Liver (tissue), 9 donors: Measurements from ENCODE around the gene LSAMP. TPM values are rescaled to one million over a fixed set of nuclear protein-coding genes. Genes with fewer than 3 reads are reported as not detected.

Source experiments
- DNase-seq: peaks from one replicate; pipeline ENCODE4 v3.0.0-alpha.2; 2017; ENCODE audit warnings: low spot score
- H3K27ac ChIP-seq, 2 donors: one replicate each; pipeline ENCODE4 v1.7.0; 2013; ENCODE audit warnings: inconsistent platforms in 2 of 2, low read length in 2 of 2, control low read depth in 1 of 2, low read depth in 1 of 2, mild to moderate bottlenecking in 1 of 2
- H3K27me3 ChIP-seq, 4 donors: one replicate each; pipeline versions ENCODE4 v1.6.1 to v1.7.0; 2013; ENCODE audit warnings: low read length in 3 of 4, inconsistent platforms in 1 of 4, mild to moderate bottlenecking in 1 of 4, moderate library complexity in 1 of 4; ENCODE audit not compliant: control insufficient read depth in 4 of 4, insufficient read depth in 4 of 4
- H3K36me3 ChIP-seq, 4 donors: one replicate each; pipeline versions ENCODE4 v1.6.1 to v1.7.0; 2013; ENCODE audit warnings: low read length in 3 of 4, mild to moderate bottlenecking in 3 of 4, low read depth in 1 of 4, moderate library complexity in 1 of 4; ENCODE audit not compliant: control insufficient read depth in 4 of 4, insufficient read depth in 3 of 4
- H3K4me1 ChIP-seq, 4 donors: one replicate each; pipeline versions ENCODE4 v1.6.1 to v1.7.0; 2013; ENCODE audit warnings: low read length in 3 of 4, mild to moderate bottlenecking in 3 of 4, moderate library complexity in 1 of 4; ENCODE audit not compliant: control insufficient read depth in 4 of 4, insufficient read depth in 4 of 4
- H3K4me3 ChIP-seq, 3 donors: one replicate each; pipeline versions ENCODE4 v1.6.1 to v1.7.0; 2013; ENCODE audit warnings: low read length in 3 of 3, control low read depth in 1 of 3, low read depth in 1 of 3, mild to moderate bottlenecking in 1 of 3
- H3K9ac ChIP-seq, 2 donors: one replicate each; pipeline ENCODE4 v1.7.0; 2013; ENCODE audit warnings: low read length in 2 of 2, mild to moderate bottlenecking in 2 of 2, moderate library complexity in 2 of 2, control low read depth in 1 of 2, low read depth in 1 of 2
- H3K9me3 ChIP-seq, 4 donors: one replicate each; pipeline versions ENCODE4 v1.6.1 to v1.7.0; 2013; ENCODE audit warnings: low read length in 3 of 4; ENCODE audit not compliant: control insufficient read depth in 4 of 4
- EGR1 ChIP-seq, 2 donors: IDR thresholded peaks; 2 replicates each; pipeline ENCODE4 v1.6.1; 2016 to 2018; ENCODE audit warnings: antibody characterized with exemption in 2 of 2, low read depth in 2 of 2
- FOXA1 ChIP-seq: IDR thresholded peaks from 2 replicates; pipeline ENCODE4 v1.6.1; 2016; ENCODE audit warnings: antibody characterized with exemption
- FOXA2 ChIP-seq: IDR thresholded peaks from 2 replicates; pipeline ENCODE4 v1.6.1; 2016; ENCODE audit warnings: antibody characterized with exemption
- GABPA ChIP-seq, 2 donors: IDR thresholded peaks in 1 of 2; conservative IDR thresholded peaks in 1 of 2; 2 replicates each; pipeline ENCODE4 v1.6.1; 2016; ENCODE audit warnings: antibody characterized with exemption in 2 of 2, mild to moderate bottlenecking in 1 of 2, moderate library complexity in 1 of 2
- HNF4A ChIP-seq, 2 donors: conservative IDR thresholded peaks; 2 replicates each; pipeline ENCODE4 v1.6.1; 2016; ENCODE audit warnings: antibody characterized with exemption in 2 of 2, mild to moderate bottlenecking in 2 of 2
- HNF4G ChIP-seq: IDR thresholded peaks from 2 replicates; pipeline ENCODE4 v1.6.1; 2016; ENCODE audit warnings: antibody characterized with exemption
- JUND ChIP-seq, 2 donors: IDR thresholded peaks; 2 replicates each; pipeline ENCODE4 v1.6.1; 2016; ENCODE audit warnings: antibody characterized with exemption in 2 of 2
- NR2F2 ChIP-seq: IDR thresholded peaks from 2 replicates; pipeline ENCODE4 v1.6.1; 2016; ENCODE audit warnings: antibody characterized with exemption
- TAF1 ChIP-seq: conservative IDR thresholded peaks from 2 replicates; pipeline ENCODE4 v1.6.1; 2016; ENCODE audit warnings: antibody characterized with exemption, mild to moderate bottlenecking
- YY1 ChIP-seq: IDR thresholded peaks from 2 replicates; pipeline ENCODE4 v1.6.1; 2016; ENCODE audit warnings: antibody characterized with exemption, mild to moderate bottlenecking
- WGBS: extraction: QIAGEN DNeasy Blood & Tissue Kit; methylation state at CpG from one replicate; pipeline ENCODE4 v1.1.7; 2013; 5-methylcytosine and 5-hydroxymethylcytosine counted together
- polyA plus RNA-seq, 2 donors: library from polyadenylated mRNA; stranded (reverse) in 1 of 2; unstranded in 1 of 2; fragments of 200-250 nt in 1 of 2; fragments of >200 nt in 1 of 2; fragmentation: Nextera tagmentation in 1 of 2; extraction: Ambion mirVana in 1 of 2; gene quantifications; one replicate each; pipeline versions ENCODE4 v1.2.1 to v1.2.3, GENCODE V29; 2013 to 2015
- total RNA-seq, 2 donors: library from RNA; depleted of rRNA; stranded (reverse); fragments of >200 nt; gene quantifications; one replicate each; pipeline ENCODE4 v1.2.3, GENCODE V29; 2014
- TF ChIP-seq, protein P1 (sequence below): IDR thresholded peaks from 2 replicates; pipeline ENCODE4 v1.6.1; 2016; ENCODE audit warnings: antibody characterized with exemption
- TF ChIP-seq, protein P2 (sequence below): IDR thresholded peaks from 2 replicates; pipeline ENCODE4 v1.6.1; 2016; ENCODE audit warnings: antibody characterized with exemption, mild to moderate bottlenecking
- TF ChIP-seq, protein P3 (sequence below): IDR thresholded peaks from 2 replicates; pipeline ENCODE4 v1.6.1; 2016; ENCODE audit warnings: antibody characterized with exemption
- TF ChIP-seq, protein P4 (sequence below): IDR thresholded peaks from 2 replicates; pipeline ENCODE4 v1.6.1; 2016; ENCODE audit warnings: antibody characterized with exemption
- TF ChIP-seq, protein P5 (sequence below): fragments of 150-350 bp; IDR thresholded peaks from 2 replicates; pipeline ENCODE4 v1.5.1; 2017; ENCODE audit warnings: improper control_type of control experiment, low read depth, low read length; ENCODE audit not compliant: missing input control
- donor health status: healthy.
- donor health status: healthy.
- donor health status: healthy.
- donor health status: healthy.
- donor health status: healthy.

Gene LSAMP
- total and polyA plus RNA-seq, 4 donors = 0.01 to 0.17 (median 0.06) TPM

DNA sequence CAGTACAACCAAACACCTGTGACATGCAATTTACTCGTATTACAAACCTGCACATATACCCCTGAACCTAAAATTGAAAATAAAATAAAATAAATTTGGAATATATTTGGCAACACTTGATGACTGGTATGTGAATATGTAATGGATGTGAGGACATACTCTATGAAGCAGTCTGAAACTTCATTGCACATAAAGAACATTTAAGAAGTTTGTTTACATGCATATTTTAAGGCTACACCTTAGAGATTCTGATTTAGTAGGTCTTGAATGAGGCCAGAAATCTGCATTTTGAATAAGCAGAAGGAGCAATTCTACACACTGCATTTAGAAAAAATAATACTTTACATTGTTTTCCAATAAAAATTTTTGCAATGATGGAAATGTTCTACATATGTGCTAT, 284.7 kb downstream of the LSAMP start:
- Histone ChIP-seq H3K9ac (no peak overlapping the region), H3K9me3 (no peaks in the 10 kb centered on the region), H3K27ac (no peak overlapping the region), H3K4me3 (no peak overlapping the region), H3K36me3 (no peaks in the 10 kb centered on the region), H3K27me3 (no peaks in the 10 kb centered on the region), H3K4me1 (no peaks in the 10 kb centered on the region)
- 81% methylated on average over 1 of the region's 1 CpG for WGBS
- TF ChIP-seq JUND (IDR thresholded peaks at IDR 0.05) (no peak), HNF4G (no peak), EGR1 (IDR thresholded peaks at IDR 0.05; ENCODE audit: low read depth in 2 of 2) (no peak)
- DNase-seq = no peak

DNA sequence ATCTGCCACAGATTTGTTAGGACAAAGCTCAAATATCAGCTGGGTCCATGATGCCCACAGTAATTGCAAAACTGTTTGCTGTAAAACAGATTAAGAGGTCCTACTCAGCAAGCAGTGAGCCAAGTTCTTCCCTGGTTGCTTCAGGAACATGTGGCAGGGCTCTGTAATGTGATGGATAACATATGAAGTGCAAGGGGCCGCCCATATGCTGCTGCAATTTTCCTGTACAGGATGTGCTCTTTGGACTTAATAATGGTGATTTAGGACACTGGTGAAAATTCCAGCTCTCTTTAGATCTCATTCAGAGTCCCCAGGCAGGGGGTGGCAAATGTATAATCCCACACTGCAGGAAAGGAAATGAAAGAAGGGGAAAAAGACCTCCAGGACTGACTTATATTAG, 289.4 kb downstream of the LSAMP start:
- Histone ChIP-seq H3K27ac (no peak overlapping the region), H3K9me3 (no peaks in the 10 kb centered on the region), H3K36me3 (no peaks in the 10 kb centered on the region), H3K4me3 (no peak overlapping the region), H3K27me3 (no peaks in the 10 kb centered on the region), H3K9ac (no peak overlapping the region), H3K4me1 (no peaks in the 10 kb centered on the region)
- TF ChIP-seq JUND (IDR thresholded peaks at IDR 0.05) (no peak), FOXA2 (no peak), FOXA1 (no peak), HNF4A (conservative IDR thresholded peaks at IDR 0.05) (no peak), EGR1 (IDR thresholded peaks at IDR 0.05; ENCODE audit: low read depth in 2 of 2) (no peak), NR2F2 (no peak), YY1 (no peak), GABPA (IDR thresholded peaks at IDR 0.05 in 1 of 2, conservative IDR thresholded peaks at IDR 0.05 in 1 of 2) (no peak), TAF1 (no peak)
- TF ChIP-seq, protein P1, sequence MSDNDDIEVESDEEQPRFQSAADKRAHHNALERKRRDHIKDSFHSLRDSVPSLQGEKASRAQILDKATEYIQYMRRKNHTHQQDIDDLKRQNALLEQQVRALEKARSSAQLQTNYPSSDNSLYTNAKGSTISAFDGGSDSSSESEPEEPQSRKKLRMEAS = no peak
- TF ChIP-seq, protein P2, sequence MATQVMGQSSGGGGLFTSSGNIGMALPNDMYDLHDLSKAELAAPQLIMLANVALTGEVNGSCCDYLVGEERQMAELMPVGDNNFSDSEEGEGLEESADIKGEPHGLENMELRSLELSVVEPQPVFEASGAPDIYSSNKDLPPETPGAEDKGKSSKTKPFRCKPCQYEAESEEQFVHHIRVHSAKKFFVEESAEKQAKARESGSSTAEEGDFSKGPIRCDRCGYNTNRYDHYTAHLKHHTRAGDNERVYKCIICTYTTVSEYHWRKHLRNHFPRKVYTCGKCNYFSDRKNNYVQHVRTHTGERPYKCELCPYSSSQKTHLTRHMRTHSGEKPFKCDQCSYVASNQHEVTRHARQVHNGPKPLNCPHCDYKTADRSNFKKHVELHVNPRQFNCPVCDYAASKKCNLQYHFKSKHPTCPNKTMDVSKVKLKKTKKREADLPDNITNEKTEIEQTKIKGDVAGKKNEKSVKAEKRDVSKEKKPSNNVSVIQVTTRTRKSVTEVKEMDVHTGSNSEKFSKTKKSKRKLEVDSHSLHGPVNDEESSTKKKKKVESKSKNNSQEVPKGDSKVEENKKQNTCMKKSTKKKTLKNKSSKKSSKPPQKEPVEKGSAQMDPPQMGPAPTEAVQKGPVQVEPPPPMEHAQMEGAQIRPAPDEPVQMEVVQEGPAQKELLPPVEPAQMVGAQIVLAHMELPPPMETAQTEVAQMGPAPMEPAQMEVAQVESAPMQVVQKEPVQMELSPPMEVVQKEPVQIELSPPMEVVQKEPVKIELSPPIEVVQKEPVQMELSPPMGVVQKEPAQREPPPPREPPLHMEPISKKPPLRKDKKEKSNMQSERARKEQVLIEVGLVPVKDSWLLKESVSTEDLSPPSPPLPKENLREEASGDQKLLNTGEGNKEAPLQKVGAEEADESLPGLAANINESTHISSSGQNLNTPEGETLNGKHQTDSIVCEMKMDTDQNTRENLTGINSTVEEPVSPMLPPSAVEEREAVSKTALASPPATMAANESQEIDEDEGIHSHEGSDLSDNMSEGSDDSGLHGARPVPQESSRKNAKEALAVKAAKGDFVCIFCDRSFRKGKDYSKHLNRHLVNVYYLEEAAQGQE = no peak
- TF ChIP-seq, protein P3, sequence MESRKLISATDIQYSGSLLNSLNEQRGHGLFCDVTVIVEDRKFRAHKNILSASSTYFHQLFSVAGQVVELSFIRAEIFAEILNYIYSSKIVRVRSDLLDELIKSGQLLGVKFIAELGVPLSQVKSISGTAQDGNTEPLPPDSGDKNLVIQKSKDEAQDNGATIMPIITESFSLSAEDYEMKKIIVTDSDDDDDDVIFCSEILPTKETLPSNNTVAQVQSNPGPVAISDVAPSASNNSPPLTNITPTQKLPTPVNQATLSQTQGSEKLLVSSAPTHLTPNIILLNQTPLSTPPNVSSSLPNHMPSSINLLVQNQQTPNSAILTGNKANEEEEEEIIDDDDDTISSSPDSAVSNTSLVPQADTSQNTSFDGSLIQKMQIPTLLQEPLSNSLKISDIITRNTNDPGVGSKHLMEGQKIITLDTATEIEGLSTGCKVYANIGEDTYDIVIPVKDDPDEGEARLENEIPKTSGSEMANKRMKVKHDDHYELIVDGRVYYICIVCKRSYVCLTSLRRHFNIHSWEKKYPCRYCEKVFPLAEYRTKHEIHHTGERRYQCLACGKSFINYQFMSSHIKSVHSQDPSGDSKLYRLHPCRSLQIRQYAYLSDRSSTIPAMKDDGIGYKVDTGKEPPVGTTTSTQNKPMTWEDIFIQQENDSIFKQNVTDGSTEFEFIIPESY = no peak
- TF ChIP-seq, protein P4, sequence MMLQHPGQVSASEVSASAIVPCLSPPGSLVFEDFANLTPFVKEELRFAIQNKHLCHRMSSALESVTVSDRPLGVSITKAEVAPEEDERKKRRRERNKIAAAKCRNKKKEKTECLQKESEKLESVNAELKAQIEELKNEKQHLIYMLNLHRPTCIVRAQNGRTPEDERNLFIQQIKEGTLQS = no peak
- WGBS = 64% methylated on average over 1 of the region's 1 CpG
- no peak for DNase-seq

DNA sequence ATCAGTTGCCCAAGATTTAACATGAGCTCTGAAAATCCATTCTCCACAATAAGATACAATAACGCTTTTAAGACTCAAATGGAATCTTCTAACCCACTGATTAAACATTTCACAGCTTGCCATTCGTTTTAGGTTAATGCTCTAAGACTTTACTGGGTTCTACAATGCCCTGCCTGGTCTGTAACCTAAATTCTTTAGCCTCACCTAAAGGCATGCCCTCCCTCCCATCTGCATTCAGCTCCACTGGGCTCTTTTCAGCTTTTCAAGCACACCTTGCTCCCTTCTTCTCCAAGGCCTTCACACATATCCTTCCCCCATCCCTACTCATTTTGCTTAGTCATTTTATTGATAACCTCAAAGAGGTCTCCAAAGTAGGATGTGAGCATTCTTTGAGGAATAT, 290.9 kb downstream of the LSAMP start:
- H3K4me3 ChIP-seq = no peak overlapping the region
- no peaks in the 10 kb centered on the region for H3K36me3 ChIP-seq
- no peaks in the 10 kb centered on the region for H3K27me3 ChIP-seq
- WGBS = 46% methylated on average over 2 of the region's 2 CpGs
- no peak for DNase-seq
- TF ChIP-seq, protein P4 = no peak
- TF ChIP-seq GABPA (IDR thresholded peaks at IDR 0.05 in 1 of 2, conservative IDR thresholded peaks at IDR 0.05 in 1 of 2) (no peak), HNF4A (conservative IDR thresholded peaks at IDR 0.05) (no peak), TAF1 (no peak), YY1 (no peak), HNF4G (no peak)
- TF ChIP-seq, protein P5, sequence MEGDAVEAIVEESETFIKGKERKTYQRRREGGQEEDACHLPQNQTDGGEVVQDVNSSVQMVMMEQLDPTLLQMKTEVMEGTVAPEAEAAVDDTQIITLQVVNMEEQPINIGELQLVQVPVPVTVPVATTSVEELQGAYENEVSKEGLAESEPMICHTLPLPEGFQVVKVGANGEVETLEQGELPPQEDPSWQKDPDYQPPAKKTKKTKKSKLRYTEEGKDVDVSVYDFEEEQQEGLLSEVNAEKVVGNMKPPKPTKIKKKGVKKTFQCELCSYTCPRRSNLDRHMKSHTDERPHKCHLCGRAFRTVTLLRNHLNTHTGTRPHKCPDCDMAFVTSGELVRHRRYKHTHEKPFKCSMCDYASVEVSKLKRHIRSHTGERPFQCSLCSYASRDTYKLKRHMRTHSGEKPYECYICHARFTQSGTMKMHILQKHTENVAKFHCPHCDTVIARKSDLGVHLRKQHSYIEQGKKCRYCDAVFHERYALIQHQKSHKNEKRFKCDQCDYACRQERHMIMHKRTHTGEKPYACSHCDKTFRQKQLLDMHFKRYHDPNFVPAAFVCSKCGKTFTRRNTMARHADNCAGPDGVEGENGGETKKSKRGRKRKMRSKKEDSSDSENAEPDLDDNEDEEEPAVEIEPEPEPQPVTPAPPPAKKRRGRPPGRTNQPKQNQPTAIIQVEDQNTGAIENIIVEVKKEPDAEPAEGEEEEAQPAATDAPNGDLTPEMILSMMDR = no peak
- TF ChIP-seq, protein P1 = no peak
- H3K9me3 ChIP-seq = no peaks in the 10 kb centered on the region
- no peak overlapping the region for H3K9ac ChIP-seq
- no peaks in the 10 kb centered on the region for H3K4me1 ChIP-seq
- H3K27ac ChIP-seq = no peak overlapping the region
